ENCODE measurements around the gene CLEC12A.
"Not testable (repeated sequence)": the region's sequence is repeated elsewhere in the genome, so short reads cannot be mapped to it uniquely, and the experiment has no call there.

CLEC12A gene

GRCh38 chr12:9957834-9958233, 13.4 kb upstream of the CLEC12A start:
- H3K36me3 Mint-ChIP-seq (ENCODE audit: low read depth) = no peaks in the 10 kb centered on the region
- H3K4me3 Mint-ChIP-seq = no peak overlapping the region
- H3K4me1 Mint-ChIP-seq = no peaks in the 10 kb centered on the region
- TF ChIP-seq CTCF (IDR thresholded peaks at IDR 0.05; ENCODE audit: unreplicated experiment in 3 of 3) = no peak
- no peaks in the 10 kb centered on the region for H3K27me3 Mint-ChIP-seq (ENCODE audit: low read depth)
- no peak overlapping the region for H3K27ac Mint-ChIP-seq
- no peaks in the 10 kb centered on the region for H3K9me3 Mint-ChIP-seq

GRCh38 chr12:9960590-9960989, 10.6 kb upstream of the CLEC12A start:
- TF ChIP-seq CTCF (IDR thresholded peaks at IDR 0.05; ENCODE audit: unreplicated experiment in 3 of 3) = no peak
- Mint-ChIP-seq H3K4me1 (no peaks in the 10 kb centered on the region), H3K27ac (no peak overlapping the region), H3K4me3 (no peak overlapping the region), H3K27me3 (ENCODE audit: low read depth) (no peaks in the 10 kb centered on the region), H3K36me3 (ENCODE audit: low read depth) (no peaks in the 10 kb centered on the region), H3K9me3 (no peaks in the 10 kb centered on the region)

GRCh38 chr12:9961106-9961505, 10.1 kb upstream of the CLEC12A start:
- Mint-ChIP-seq H3K27ac (no peak overlapping the region), H3K9me3 (no peaks in the 10 kb centered on the region), H3K36me3 (ENCODE audit: low read depth) (no peaks in the 10 kb centered on the region), H3K4me1 (no peaks in the 10 kb centered on the region), H3K27me3 (ENCODE audit: low read depth) (no peaks in the 10 kb centered on the region), H3K4me3 (no peak overlapping the region)
- no peak for TF ChIP-seq CTCF (IDR thresholded peaks at IDR 0.05; ENCODE audit: unreplicated experiment in 3 of 3)

GRCh38 chr12:9961901-9962300, 9.3 kb upstream of the CLEC12A start:
- H3K9me3 Mint-ChIP-seq = no peaks in the 10 kb centered on the region
- H3K4me1 Mint-ChIP-seq = no peaks in the 10 kb centered on the region
- no peak overlapping the region for H3K27ac Mint-ChIP-seq
- H3K4me3 Mint-ChIP-seq = no peak overlapping the region
- TF ChIP-seq CTCF (IDR thresholded peaks at IDR 0.05; ENCODE audit: unreplicated experiment in 3 of 3) = no peak
- no peaks in the 10 kb centered on the region for H3K27me3 Mint-ChIP-seq (ENCODE audit: low read depth)
- no peaks in the 10 kb centered on the region for H3K36me3 Mint-ChIP-seq (ENCODE audit: low read depth)

DNA sequence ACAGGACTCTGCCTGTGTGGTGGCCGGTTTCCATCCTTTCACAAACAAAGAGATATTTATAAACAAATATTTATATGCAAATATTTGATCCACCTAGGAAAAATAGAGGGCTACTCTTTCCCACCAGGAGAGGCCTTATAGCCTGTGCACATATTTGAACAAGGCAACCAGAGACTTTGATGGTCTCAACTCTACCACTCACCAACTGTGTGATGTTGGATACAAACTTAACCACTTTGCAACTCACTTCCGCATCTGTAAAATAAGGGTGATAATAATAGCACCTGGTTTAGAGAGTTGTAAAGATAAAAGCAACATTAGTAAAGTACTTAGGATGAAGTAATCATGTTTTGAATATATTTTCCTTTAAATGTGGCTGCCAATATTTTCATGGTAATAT, 1.5 kb upstream of the CLEC12A start:
- no peaks in the 10 kb centered on the region for H3K4me1 Mint-ChIP-seq
- H3K27ac Mint-ChIP-seq = no peak overlapping the region
- H3K27me3 Mint-ChIP-seq (ENCODE audit: low read depth) = no peaks in the 10 kb centered on the region
- TF ChIP-seq CTCF (IDR thresholded peaks at IDR 0.05; ENCODE audit: unreplicated experiment in 3 of 3) = no peak
- no peak overlapping the region for H3K4me3 Mint-ChIP-seq
- no peaks in the 10 kb centered on the region for H3K9me3 Mint-ChIP-seq
- no peaks in the 10 kb centered on the region for H3K36me3 Mint-ChIP-seq (ENCODE audit: low read depth)

- H3K4me3 Mint-ChIP-seq = no peak overlapping the region
- no peak for TF ChIP-seq CTCF (IDR thresholded peaks at IDR 0.05; ENCODE audit: unreplicated experiment in 3 of 3)
- no peak overlapping the region for H3K27ac Mint-ChIP-seq
- no peaks in the 10 kb centered on the region for H3K27me3 Mint-ChIP-seq (ENCODE audit: low read depth)
- peaks cover 3% of the 10 kb centered on the region for H3K36me3 Mint-ChIP-seq (ENCODE audit: low read depth)
- no peaks in the 10 kb centered on the region for H3K4me1 Mint-ChIP-seq
- H3K9me3 Mint-ChIP-seq = peaks cover 16% of the 10 kb centered on the region
These were observed 2.7 kb downstream of the CLEC12A start for GRCh38 chr12:9973949-9974348.

GRCh38 chr12:9974731-9975130, 3.5 kb downstream of the CLEC12A start:
- not testable (repeated sequence) for H3K4me3 Mint-ChIP-seq; H3K27me3 Mint-ChIP-seq (ENCODE audit: low read depth); H3K27ac Mint-ChIP-seq; H3K36me3 Mint-ChIP-seq (ENCODE audit: low read depth); H3K4me1 Mint-ChIP-seq
- peaks cover 16% of the 10 kb centered on the region for H3K9me3 Mint-ChIP-seq
